ENCODE results near the gene SMIM13.

Gene SMIM13

GRCh38 chr6:11141295-11141694, 47.7 kb downstream of the SMIM13 start:
- H3K9me2 ChIP-seq (replicated peaks; ENCODE audit: insufficient read depth, low read length) = no peaks in the 10 kb centered on the region
- H3K9ac ChIP-seq (ENCODE audit: low read length) = no peak overlapping the region
- H3K27me3 ChIP-seq (ENCODE audit: low read length) = no peaks in the 10 kb centered on the region
- no peak overlapping the region for H3K4me3 ChIP-seq (ENCODE audit: insufficient read depth, low read length, poor library complexity, severe bottlenecking)
- H3K9me3 ChIP-seq (ENCODE audit: insufficient read depth, low read length) = no peaks in the 10 kb centered on the region
- H3K79me2 ChIP-seq (ENCODE audit: insufficient read depth, low read length) = no peaks in the 10 kb centered on the region
- H3F3A ChIP-seq (ENCODE audit: insufficient read depth) = peaks cover 5% of the 10 kb centered on the region
- no peaks in the 10 kb centered on the region for H4K20me1 ChIP-seq (ENCODE audit: low read depth, low read length)
- H3K27ac ChIP-seq (ENCODE audit: low read depth, low read length) = no peak overlapping the region
- no peak for TF ChIP-seq EZH2phosphoT487 (conservative IDR thresholded peaks at IDR 0.05; ENCODE audit: low read length)
- no peak overlapping the region for H2AFZ ChIP-seq (ENCODE audit: low read depth, low read length, severe bottlenecking)
- peaks cover 17% of the 10 kb centered on the region for H3K36me3 ChIP-seq (ENCODE audit: low read length)
- no peak overlapping the region for H3K4me2 ChIP-seq (ENCODE audit: low read depth, low read length, poor library complexity, severe bottlenecking)

GRCh38 chr6:11142296-11143027, 48.8 kb downstream of the SMIM13 start:
- Histone ChIP-seq H3K79me2 (ENCODE audit: insufficient read depth, low read length) (no peaks in the 10 kb centered on the region), H3K9ac (ENCODE audit: low read length) (no peak overlapping the region), H3F3A (ENCODE audit: insufficient read depth) (peaks cover 4% of the 10 kb centered on the region; the same call in 1 of the 2 replicates), H2AFZ (ENCODE audit: low read depth, low read length, severe bottlenecking) (no peak overlapping the region), H3K4me2 (ENCODE audit: low read depth, low read length, poor library complexity, severe bottlenecking) (no peak overlapping the region), H3K27me3 (ENCODE audit: low read length) (no peaks in the 10 kb centered on the region), H3K36me3 (ENCODE audit: low read length) (peaks cover 9% of the 10 kb centered on the region), H3K27ac (ENCODE audit: low read depth, low read length) (no peak overlapping the region), H4K20me1 (ENCODE audit: low read depth, low read length) (no peaks in the 10 kb centered on the region), H3K4me3 (ENCODE audit: insufficient read depth, low read length, poor library complexity, severe bottlenecking) (no peak overlapping the region), H3K9me3 (ENCODE audit: insufficient read depth, low read length) (no peaks in the 10 kb centered on the region), H3K9me2 (replicated peaks; ENCODE audit: insufficient read depth, low read length) (no peaks in the 10 kb centered on the region)
- no peak for TF ChIP-seq CTCF (IDR thresholded peaks at IDR 0.05; ENCODE audit: insufficient read depth, low read length, poor library complexity, severe bottlenecking)
- TF ChIP-seq EZH2phosphoT487 (conservative IDR thresholded peaks at IDR 0.05; ENCODE audit: low read length) = no peak

- no peaks in the 10 kb centered on the region for H4K20me1 ChIP-seq (ENCODE audit: low read depth, low read length)
- no peak overlapping the region for H3K4me2 ChIP-seq (ENCODE audit: low read depth, low read length, poor library complexity, severe bottlenecking)
- no peaks in the 10 kb centered on the region; the same call in 1 of the 2 replicates for H3K36me3 ChIP-seq (ENCODE audit: low read length)
- H3K9me2 ChIP-seq (replicated peaks; ENCODE audit: insufficient read depth, low read length) = no peaks in the 10 kb centered on the region
- no peaks in the 10 kb centered on the region for H3K79me2 ChIP-seq (ENCODE audit: insufficient read depth, low read length)
- no peak overlapping the region for H2AFZ ChIP-seq (ENCODE audit: low read depth, low read length, severe bottlenecking)
- peaks cover 4% of the 10 kb centered on the region; the same call in 1 of the 2 replicates for H3F3A ChIP-seq (ENCODE audit: insufficient read depth)
- H3K27ac ChIP-seq (ENCODE audit: low read depth, low read length) = no peak overlapping the region
- TF ChIP-seq CTCF (IDR thresholded peaks at IDR 0.05; ENCODE audit: insufficient read depth, low read length, poor library complexity, severe bottlenecking) = no peak
- TF ChIP-seq EZH2phosphoT487 (conservative IDR thresholded peaks at IDR 0.05; ENCODE audit: low read length) = no peak
- no peak overlapping the region for H3K9ac ChIP-seq (ENCODE audit: low read length)
- no peaks in the 10 kb centered on the region for H3K27me3 ChIP-seq (ENCODE audit: low read length)
- no peaks in the 10 kb centered on the region for H3K9me3 ChIP-seq (ENCODE audit: insufficient read depth, low read length)
- no peak overlapping the region for H3K4me3 ChIP-seq (ENCODE audit: insufficient read depth, low read length, poor library complexity, severe bottlenecking)
Observed at GRCh38 chr6:11143394-11144371, 50.0 kb downstream of the SMIM13 start.

Measured in SU-DHL-6 (cell line).